ENCODE results near the gene VAV3.

Gene VAV3

DNA sequence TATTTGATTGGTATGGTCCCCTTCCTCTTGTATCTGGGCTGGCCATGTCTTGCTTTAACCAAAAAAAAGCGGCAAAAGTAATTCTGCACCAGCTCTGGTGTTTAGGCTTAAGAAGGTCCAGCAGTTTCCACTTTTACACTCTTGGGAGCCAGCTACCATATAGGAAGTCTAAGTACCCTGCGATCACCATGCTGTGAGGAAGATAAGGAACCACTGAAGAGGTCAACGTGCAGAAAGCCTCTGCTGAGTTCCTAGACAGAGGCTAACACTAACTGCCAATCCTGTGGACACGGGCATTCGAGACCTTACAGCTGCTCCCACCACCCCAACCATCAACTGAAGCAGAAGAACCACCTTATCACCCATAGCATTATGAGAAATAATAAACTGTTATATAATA, 331.4 kb downstream of the VAV3 start:
- H3K27ac ChIP-seq: no peak overlapping the region
- H3K4me3 ChIP-seq: no peak overlapping the region
- no peaks in the 10 kb centered on the region for H4K20me1 ChIP-seq
- peaks cover 12 to 51% (median 37%) of the 10 kb centered on the region in 11 experiments; a peak in 20 of 22 replicates for H3K36me3 ChIP-seq
- TF ChIP-seq Cebpa-rat (IDR thresholded peaks at IDR 0.05): no peak
- H3K9me3 ChIP-seq (replicated peaks in 1 of 11): peaks cover 0 to 36% (median 24%) of the 10 kb centered on the region in 11 experiments; a peak in 17 of 22 replicates
- H3K9ac ChIP-seq: no peak overlapping the region
- no peak overlapping the region for H3K4me2 ChIP-seq
- no peaks in the 10 kb centered on the region for H3K27me3 ChIP-seq
- H3K4me1 ChIP-seq: no peaks in the 10 kb centered on the region; a peak in 1 of 20 replicates

- TF ChIP-seq Cebpa-rat (IDR thresholded peaks at IDR 0.05): no peak
- H4K20me1 ChIP-seq: no peaks in the 10 kb centered on the region
- H3K27me3 ChIP-seq: no peaks in the 10 kb centered on the region
These were observed 338.7 kb downstream of the VAV3 start for GRCh38 chr1:107626073-107626796.

GRCh38 chr1:107625405-107626029, 339.5 kb downstream of the VAV3 start:
- Histone ChIP-seq H3K9ac (no peak overlapping the region), H3K4me1 (peaks cover 10 to 18% (median 13%) of the 10 kb centered on the region in 10 experiments; a peak in 18 of 20 replicates), H3K9me3 (replicated peaks in 1 of 11) (no peaks in the 10 kb centered on the region), H3K4me2 (no peak overlapping the region), H3K4me3 (no peak overlapping the region), H3K36me3 (peaks cover 6 to 58% (median 26%) of the 10 kb centered on the region in 11 experiments; a peak in 16 of 22 replicates), H3K27me3 (no peaks in the 10 kb centered on the region), H4K20me1 (no peaks in the 10 kb centered on the region), H3K27ac (no peak overlapping the region)
- no peak for TF ChIP-seq Cebpa-rat (IDR thresholded peaks at IDR 0.05)

More at GRCh38 chr1:107626073-107626796, 338.7 kb downstream of the VAV3 start:
- Histone ChIP-seq H3K4me3 (no peak overlapping the region), H3K27ac (no peak overlapping the region), H3K36me3 (peaks cover 6 to 56% (median 20%) of the 10 kb centered on the region in 11 experiments; a peak in 16 of 22 replicates), H3K4me1 (peaks cover 10 to 18% (median 13%) of the 10 kb centered on the region in 10 experiments; a peak in 18 of 20 replicates), H3K4me2 (no peak overlapping the region), H3K9ac (no peak overlapping the region), H3K9me3 (replicated peaks in 1 of 11) (no peaks in the 10 kb centered on the region)

DNA sequence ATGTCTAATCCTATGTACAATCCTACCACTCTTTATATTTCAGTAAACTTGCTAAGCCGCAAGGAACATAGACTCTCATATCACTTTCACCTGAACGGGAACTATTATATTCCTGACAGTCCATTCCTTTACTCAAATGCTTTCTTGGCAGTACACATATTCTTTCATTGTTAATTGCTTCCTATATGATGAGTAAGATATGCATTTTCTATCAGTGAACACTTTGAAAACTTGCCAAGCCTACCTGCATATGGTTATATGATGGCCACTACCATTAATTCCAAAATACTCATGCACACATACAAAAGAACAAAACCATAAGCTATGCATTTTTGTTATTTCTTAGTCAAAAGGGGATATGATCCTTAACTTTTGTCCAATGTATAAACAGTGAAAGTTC, 341.5 kb downstream of the VAV3 start:
- no peak overlapping the region; a peak in 1 of 22 replicates for H3K27ac ChIP-seq
- H3K4me2 ChIP-seq: peak overlapping the region in 9 of 11 experiments; percentile 0 to 30 (median 13); a peak in 14 of 22 replicates
- TF ChIP-seq Cebpa-rat (IDR thresholded peaks at IDR 0.05): no peak
- peaks cover 6 to 74% (median 37%) of the 10 kb centered on the region in 11 experiments; a peak in 16 of 22 replicates for H3K36me3 ChIP-seq
- no peak overlapping the region for H3K4me3 ChIP-seq
- H4K20me1 ChIP-seq: no peaks in the 10 kb centered on the region
- H3K9ac ChIP-seq: no peak overlapping the region
- H3K4me1 ChIP-seq: peaks cover 10 to 18% (median 13%) of the 10 kb centered on the region in 10 experiments; a peak in 18 of 20 replicates
- no peaks in the 10 kb centered on the region for H3K9me3 ChIP-seq (replicated peaks in 1 of 11)
- no peaks in the 10 kb centered on the region for H3K27me3 ChIP-seq

DNA sequence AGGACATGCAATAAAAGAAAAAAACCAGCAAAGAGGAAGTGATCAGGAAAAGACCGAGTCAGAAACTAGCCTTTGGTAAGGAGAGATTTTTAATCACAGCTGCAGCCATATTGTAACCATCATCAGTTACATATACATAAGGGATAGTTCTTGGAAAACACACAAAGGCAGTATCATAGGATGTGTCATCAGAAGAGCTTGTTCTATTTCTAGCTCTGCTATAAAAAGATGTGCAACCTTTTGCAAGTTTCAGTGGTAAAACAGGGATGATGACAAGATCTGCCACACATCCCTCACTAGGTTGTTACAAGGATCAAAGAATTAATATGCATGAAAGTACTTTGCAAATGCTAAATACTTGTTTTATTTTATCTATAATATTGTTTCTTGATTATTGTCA, 342.0 kb downstream of the VAV3 start:
- peaks cover 0 to 2% (median 0%) of the 10 kb centered on the region in 11 experiments; a peak in 4 of 22 replicates for H3K9me3 ChIP-seq (replicated peaks in 1 of 11)
- no peak overlapping the region for H3K9ac ChIP-seq
- H3K36me3 ChIP-seq: peaks cover 6 to 73% (median 40%) of the 10 kb centered on the region in 11 experiments; a peak in 18 of 22 replicates
- H3K27ac ChIP-seq: peak overlapping the region in 1 of 11 experiments; percentile 6; a peak in 1 of 22 replicates
- H4K20me1 ChIP-seq: no peaks in the 10 kb centered on the region
- H3K4me3 ChIP-seq: no peak overlapping the region
- peaks cover 10 to 18% (median 13%) of the 10 kb centered on the region in 10 experiments; a peak in 18 of 20 replicates for H3K4me1 ChIP-seq
- no peak for TF ChIP-seq Cebpa-rat (IDR thresholded peaks at IDR 0.05)
- no peaks in the 10 kb centered on the region for H3K27me3 ChIP-seq
- peak overlapping the region in 10 of 11 experiments; percentile 0 to 30 (median 14); a peak in 14 of 22 replicates for H3K4me2 ChIP-seq

- H3K36me3 ChIP-seq: peaks cover 6 to 76% (median 43%) of the 10 kb centered on the region in 11 experiments; a peak in 19 of 22 replicates
- H3K27me3 ChIP-seq: no peaks in the 10 kb centered on the region
- no peaks in the 10 kb centered on the region for H4K20me1 ChIP-seq
- H3K4me1 ChIP-seq: peaks cover 10 to 18% (median 13%) of the 10 kb centered on the region in 10 experiments; a peak in 18 of 20 replicates
- H3K4me2 ChIP-seq: peak overlapping the region in 7 of 11 experiments; percentile 0 to 30 (median 13); a peak in 9 of 22 replicates
- no peak overlapping the region for H3K9ac ChIP-seq
- peak overlapping the region in 1 of 11 experiments; percentile 6; a peak in 1 of 22 replicates for H3K27ac ChIP-seq
- H3K4me3 ChIP-seq: no peak overlapping the region
- no peak for TF ChIP-seq Cebpa-rat (IDR thresholded peaks at IDR 0.05)
- peaks cover 0 to 6% (median 0%) of the 10 kb centered on the region in 11 experiments; a peak in 6 of 22 replicates for H3K9me3 ChIP-seq (replicated peaks in 1 of 11)
These were observed 342.4 kb downstream of the VAV3 start for GRCh38 chr1:107622535-107622934.

- Histone ChIP-seq H3K36me3 (peaks cover 16 to 77% (median 45%) of the 10 kb centered on the region in 11 experiments), H3K4me3 (no peak overlapping the region), H3K27me3 (no peaks in the 10 kb centered on the region), H4K20me1 (no peaks in the 10 kb centered on the region), H3K27ac (no peak overlapping the region), H3K9me3 (replicated peaks in 1 of 11) (peaks cover 8 to 18% (median 16%) of the 10 kb centered on the region in 11 experiments), H3K4me1 (peaks cover 10 to 18% (median 13%) of the 10 kb centered on the region in 10 experiments; a peak in 18 of 20 replicates), H3K4me2 (no peak overlapping the region), H3K9ac (no peak overlapping the region)
- TF ChIP-seq Cebpa-rat (IDR thresholded peaks at IDR 0.05): no peak
These were observed 344.2 kb downstream of the VAV3 start for GRCh38 chr1:107620753-107621152.

DNA sequence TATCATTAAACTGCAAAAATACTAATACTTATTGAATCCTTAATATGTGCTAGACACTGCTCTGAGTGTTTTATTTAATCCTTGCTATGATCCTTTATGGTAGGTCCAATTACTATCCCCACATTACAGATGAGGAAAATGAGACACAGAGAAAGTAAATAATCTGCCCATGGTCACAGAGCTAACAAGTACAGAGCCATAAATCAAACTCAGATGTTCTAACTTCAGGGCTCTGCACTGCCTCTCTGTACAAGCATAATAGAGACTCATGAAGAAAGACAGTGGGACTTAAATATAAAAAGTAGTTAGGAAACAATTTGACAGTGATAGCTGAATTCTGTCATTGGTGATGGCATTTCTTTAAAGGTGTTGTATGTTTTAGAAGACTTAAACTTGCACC, 346.4 kb downstream of the VAV3 start:
- Histone ChIP-seq H3K4me3 (no peak overlapping the region), H3K27me3 (no peaks in the 10 kb centered on the region), H3K36me3 (peaks cover 31 to 80% (median 60%) of the 10 kb centered on the region in 11 experiments), H3K27ac (no peak overlapping the region), H3K4me2 (no peak overlapping the region), H3K9me3 (replicated peaks in 1 of 11) (peaks cover 26 to 40% (median 36%) of the 10 kb centered on the region in 11 experiments), H3K9ac (no peak overlapping the region), H4K20me1 (no peaks in the 10 kb centered on the region), H3K4me1 (peaks cover 9 to 14% (median 11%) of the 10 kb centered on the region in 10 experiments; a peak in 18 of 20 replicates)
- TF ChIP-seq Cebpa-rat (IDR thresholded peaks at IDR 0.05): no peak

- Histone ChIP-seq H3K9ac (no peak overlapping the region), H3K27me3 (no peaks in the 10 kb centered on the region), H3K4me1 (peaks cover 3 to 8% (median 5%) of the 10 kb centered on the region in 10 experiments; a peak in 16 of 20 replicates), H3K27ac (no peak overlapping the region), H3K4me2 (no peak overlapping the region), H3K9me3 (replicated peaks in 1 of 11) (peaks cover 30 to 46% (median 40%) of the 10 kb centered on the region in 11 experiments), H3K36me3 (peaks cover 33 to 85% (median 66%) of the 10 kb centered on the region in 11 experiments), H4K20me1 (no peaks in the 10 kb centered on the region), H3K4me3 (no peak overlapping the region)
- no peak for TF ChIP-seq Cebpa-rat (IDR thresholded peaks at IDR 0.05)
These were observed 347.1 kb downstream of the VAV3 start for GRCh38 chr1:107617921-107618320.

All from BLaER1 treated with 17β-estradiol and CSF1 and Interleukin-3, amounts not matched to agents 10 nM and 100 nM (cell line).